Hepatic stellate cell (primary cell): Measurements from ENCODE around the gene BHLHE23.

Experiments used
- DNase-seq: peaks from one replicate; pipeline ENCODE4 v3.0.0; 2011; ENCODE audit warnings: low spot score

BHLHE23 gene

GRCh38 chr20:62972845-62973745 lies 33.7 kb downstream of the BHLHE23 start:
- DNase-seq = no peak

GRCh38 chr20:62971950-62972844 lies 34.6 kb downstream of the BHLHE23 start:
- peak; percentile 96 for DNase-seq

- DNase-seq = no peak
Measured at GRCh38 chr20:62971211-62971949, 35.4 kb downstream of the BHLHE23 start.

GRCh38 chr20:62970307-62971210 lies 36.2 kb downstream of the BHLHE23 start:
- no peak for DNase-seq

- no peak for DNase-seq
Measured at GRCh38 chr20:62969939-62970306, 36.8 kb downstream of the BHLHE23 start.

- DNase-seq = no peak
Measured at GRCh38 chr20:62969179-62969760, 37.5 kb downstream of the BHLHE23 start.

- DNase-seq = no peak
Measured at GRCh38 chr20:62968378-62969178, 38.2 kb downstream of the BHLHE23 start.

GRCh38 chr20:62967628-62968351 lies 39.0 kb downstream of the BHLHE23 start:
- DNase-seq = no peak

GRCh38 chr20:62967149-62967501 lies 39.6 kb downstream of the BHLHE23 start:
- no peak for DNase-seq

GRCh38 chr20:62966212-62967148 lies 40.3 kb downstream of the BHLHE23 start:
- DNase-seq = no peak

GRCh38 chr20:62965363-62965771 lies 41.4 kb downstream of the BHLHE23 start:
- DNase-seq = no peak

GRCh38 chr20:62964700-62965099 lies 42.1 kb downstream of the BHLHE23 start:
- no peak for DNase-seq

- DNase-seq = no peak
Measured at GRCh38 chr20:62963614-62964397, 43.0 kb downstream of the BHLHE23 start.

- DNase-seq = no peak
Measured at GRCh38 chr20:62962891-62963613, 43.7 kb downstream of the BHLHE23 start.

GRCh38 chr20:62962221-62962879 lies 44.4 kb downstream of the BHLHE23 start:
- DNase-seq = no peak

GRCh38 chr20:62961799-62962198 lies 45.0 kb downstream of the BHLHE23 start:
- DNase-seq = no peak
